MCF 10A (cell line): ENCODE results near the gene CACNA1B. TPM values are rescaled to one million over a fixed set of nuclear protein-coding genes. Genes with fewer than 3 reads are reported as not detected.

Source experiments
- BruUV-seq: library from RNA; stranded (reverse); fragments of 400-500 nt; replicated peaks from 2 replicates; lab custom pipeline; 2021; lab: Mats Ljungman, UMichigan
- CTCF ChIA-PET: fragments of 300-600 bp; sonication (Branson Sonifier 250); formaldehyde crosslinking; extraction: SDS; loops from one replicate; lab custom pipeline; 2021; ENCODE audit warnings: antibody characterized with exemption, inconsistent platforms; lab: Yijun Ruan, JAX
- POLR2A ChIA-PET: fragments of 300-600, 350-650 bp; sonication (Branson Sonifier 250); formaldehyde crosslinking; extraction: SDS; loops from one replicate; lab custom pipeline; 2020; ENCODE audit warnings: antibody characterized with exemption, inconsistent platforms; lab: Yijun Ruan, JAX
- DNase-seq: peaks from one replicate; pipeline ENCODE4 v3.0.0-alpha.2; 2018; ENCODE audit not compliant: unreplicated experiment
- H3K27ac Mint-ChIP-seq: one replicate; pipeline ENCODE4 v1.8.0; 2022; ENCODE audit warnings: mild to moderate bottlenecking, low read depth, mixed read lengths; ENCODE audit not compliant: unreplicated experiment
- H3K27me3 Mint-ChIP-seq: one replicate; pipeline ENCODE4 v1.8.0; 2022; ENCODE audit warnings: mixed read lengths; ENCODE audit not compliant: insufficient read depth, unreplicated experiment
- H3K36me3 Mint-ChIP-seq: one replicate; pipeline ENCODE4 v1.8.0; 2022; ENCODE audit warnings: mild to moderate bottlenecking, moderate library complexity, mixed read lengths; ENCODE audit not compliant: insufficient read depth, unreplicated experiment
- H3K4me1 Mint-ChIP-seq: one replicate; pipeline ENCODE4 v1.8.0; 2022; ENCODE audit warnings: mixed read lengths; ENCODE audit not compliant: insufficient read depth, unreplicated experiment
- H3K4me3 Mint-ChIP-seq: one replicate; pipeline ENCODE4 v1.8.0; 2022; ENCODE audit warnings: mild to moderate bottlenecking, moderate library complexity, mixed read lengths; ENCODE audit not compliant: unreplicated experiment
- H3K9me3 Mint-ChIP-seq: one replicate; pipeline ENCODE4 v1.8.0; 2022; ENCODE audit warnings: mixed read lengths; ENCODE audit not compliant: unreplicated experiment
- CTCF ChIP-seq: fragments of 200-600 bp; IDR thresholded peaks from one replicate; pipeline ENCODE4 v1.8.0; 2022; ENCODE audit warnings: antibody characterized with exemption, mild to moderate bottlenecking; ENCODE audit not compliant: unreplicated experiment
- intact Hi-C: fragments of 100-400 bp; cut with micrococcal nuclease; formaldehyde crosslinking; loops from 2 replicates; pipeline ENCODE4 v1.14.1; 2022
- total RNA-seq: library from RNA; stranded (reverse); gene quantifications from 2 replicates; pipeline ENCODE4 v1.2.3, GENCODE V29; 2022

The CACNA1B gene
- total RNA-seq, 1 experiment from 2014 or later, result not detected

GRCh38 chr9:138063033-138063432, 185.5 kb downstream of the CACNA1B start:
- Mint-ChIP-seq H3K27me3 (peaks cover 23% of the 10 kb centered on the region), H3K27ac (no peak overlapping the region), H3K4me3 (no peak overlapping the region), H3K9me3 (peaks cover 6% of the 10 kb centered on the region), H3K36me3 (no peaks in the 10 kb centered on the region), H3K4me1 (no peaks in the 10 kb centered on the region)
- no peak for DNase-seq
- no TSS peak for BruUV-seq
- CTCF ChIA-PET, result no interaction called here
- POLR2A ChIA-PET, result no interaction called here
- intact Hi-C loops, result no loop called here
- no peak for TF ChIP-seq CTCF

GRCh38 chr9:138063785-138064184, 186.2 kb downstream of the CACNA1B start:
- Mint-ChIP-seq H3K4me3 (no peak overlapping the region), H3K36me3 (no peaks in the 10 kb centered on the region), H3K4me1 (no peaks in the 10 kb centered on the region), H3K9me3 (peaks cover 6% of the 10 kb centered on the region), H3K27me3 (peaks cover 23% of the 10 kb centered on the region), H3K27ac (no peak overlapping the region)
- ChIA-PET POLR2A (no interaction called here), CTCF (no interaction called here)
- intact Hi-C loops, result no loop called here
- BruUV-seq, result no TSS peak
- DNase-seq, result no peak
- TF ChIP-seq CTCF, result no peak

GRCh38 chr9:138064547-138064946, 187.0 kb downstream of the CACNA1B start:
- DNase-seq, result no peak
- intact Hi-C loops, result no loop called here
- H3K9me3 Mint-ChIP-seq, result peaks cover 6% of the 10 kb centered on the region
- no peak for TF ChIP-seq CTCF
- H3K27ac Mint-ChIP-seq, result no peak overlapping the region
- H3K4me3 Mint-ChIP-seq, result no peak overlapping the region
- H3K27me3 Mint-ChIP-seq, result peaks cover 23% of the 10 kb centered on the region
- H3K4me1 Mint-ChIP-seq, result no peaks in the 10 kb centered on the region
- no peaks in the 10 kb centered on the region for H3K36me3 Mint-ChIP-seq
- POLR2A ChIA-PET, result no interaction called here
- CTCF ChIA-PET, result no interaction called here
- no TSS peak for BruUV-seq

GRCh38 chr9:138065287-138065686, 187.7 kb downstream of the CACNA1B start:
- H3K9me3 Mint-ChIP-seq, result peaks cover 6% of the 10 kb centered on the region
- no peaks in the 10 kb centered on the region for H3K36me3 Mint-ChIP-seq
- no peaks in the 10 kb centered on the region for H3K4me1 Mint-ChIP-seq
- POLR2A ChIA-PET, result no interaction called here
- CTCF ChIA-PET, result no interaction called here
- peaks cover 23% of the 10 kb centered on the region for H3K27me3 Mint-ChIP-seq
- no TSS peak for BruUV-seq
- H3K27ac Mint-ChIP-seq, result no peak overlapping the region
- intact Hi-C loops, result no loop called here
- TF ChIP-seq CTCF, result no peak
- H3K4me3 Mint-ChIP-seq, result no peak overlapping the region
- DNase-seq, result no peak
